Neural cell (in vitro differentiated cells): ENCODE results near the gene UTP20. TPM values are rescaled to one million over a fixed set of nuclear protein-coding genes. Genes with fewer than 3 reads are reported as not detected.

Experiments used
- H2AFZ ChIP-seq: fragments of 200-600, 300-800 bp; sonication (generic), shearing (Covaris generic); 2 replicates; pipeline ENCODE4 v1.6.0; 2014; ENCODE audit warnings: low read depth, mild to moderate bottlenecking, antibody characterized with exemption, low read length, moderate library complexity
- H3F3A ChIP-seq: fragments of 200-600 bp; shearing (Covaris generic); 2 replicates; pipeline ENCODE4 v1.6.1; 2016; ENCODE audit warnings: mild to moderate bottlenecking, moderate library complexity, mixed read lengths, antibody characterized with exemption, low read length; ENCODE audit not compliant: insufficient read depth, poor library complexity, severe bottlenecking
- H3K27ac ChIP-seq: fragments of 200-600, 300-800 bp; sonication (generic), shearing (Covaris generic); 2 replicates; pipeline ENCODE4 v1.5.1; 2014; ENCODE audit warnings: mild to moderate bottlenecking, low read length, moderate library complexity
- H3K27me3 ChIP-seq: fragments of 300-800, 200-600 bp; sonication (generic), shearing (Covaris generic); 2 replicates; pipeline ENCODE4 v1.6.0; 2014; ENCODE audit warnings: mild to moderate bottlenecking, low read depth, low read length, moderate library complexity; ENCODE audit not compliant: insufficient read depth
- H3K36me3 ChIP-seq: fragments of 300-800, 200-600 bp; sonication (generic), shearing (Covaris generic); 2 replicates; pipeline ENCODE4 v1.5.1; 2014; ENCODE audit warnings: mild to moderate bottlenecking, antibody characterized with exemption, low read length, moderate library complexity; ENCODE audit not compliant: insufficient read depth
- H3K4me2 ChIP-seq: fragments of 300-800, 200-600 bp; sonication (generic), shearing (Covaris generic); 2 replicates; pipeline ENCODE4 v1.6.0; 2014; ENCODE audit warnings: mild to moderate bottlenecking, low read length
- H3K4me3 ChIP-seq: fragments of 300-800, 200-600 bp; sonication (generic), shearing (Covaris generic); 2 replicates; pipeline ENCODE4 v1.5.1; 2014; ENCODE audit warnings: mild to moderate bottlenecking, low read length, moderate library complexity
- H3K79me2 ChIP-seq: fragments of 200-600 bp; shearing (Covaris generic); replicated peaks from 2 replicates; pipeline ENCODE4 v1.6.0; 2014; ENCODE audit warnings: mild to moderate bottlenecking, low read length, moderate library complexity; ENCODE audit not compliant: insufficient read depth
- H3K9ac ChIP-seq: fragments of 300-800, 200-600 bp; sonication (generic), shearing (Covaris generic); 2 replicates; pipeline ENCODE4 v1.6.1; 2016; ENCODE audit warnings: mild to moderate bottlenecking, low read length, mixed read lengths
- H3K9me2 ChIP-seq: fragments of 200-600 bp; shearing (Covaris generic); 2 replicates; pipeline ENCODE4 v1.6.1; 2016; ENCODE audit warnings: mild to moderate bottlenecking, low read length, mixed read lengths; ENCODE audit not compliant: insufficient read depth
- H3K9me3 ChIP-seq: fragments of 200-600, 300-800 bp; sonication (generic), shearing (Covaris generic); 2 replicates; pipeline ENCODE4 v1.6.1; 2016; ENCODE audit warnings: mild to moderate bottlenecking, mixed run types, low read length, moderate library complexity, mixed read lengths
- H4K20me1 ChIP-seq: fragments of 200-600 bp; shearing (Covaris generic); 2 replicates; pipeline ENCODE4 v1.6.1; 2016; ENCODE audit warnings: mild to moderate bottlenecking, mixed run types; ENCODE audit not compliant: insufficient read depth
- CTCF ChIP-seq: fragments of 450-650 bp; IDR thresholded peaks from 2 replicates; pipeline ENCODE4 v1.5.1; 2014; ENCODE audit warnings: antibody characterized with exemption, mild to moderate bottlenecking, moderate library complexity; ENCODE audit not compliant: poor library complexity, severe bottlenecking
- EP300 ChIP-seq: fragments of 450-650 bp; conservative IDR thresholded peaks from 2 replicates; pipeline ENCODE4 v1.6.1; 2014; ENCODE audit warnings: antibody characterized with exemption, mild to moderate bottlenecking, moderate library complexity; ENCODE audit not compliant: poor library complexity, severe bottlenecking
- EZH2 ChIP-seq: fragments of 200-600, 300-800 bp; shearing (Covaris generic), sonication (generic); IDR thresholded peaks from 2 replicates; pipeline ENCODE4 v1.6.1; 2014; ENCODE audit warnings: antibody characterized with exemption, low read length, borderline replicate concordance, mild to moderate bottlenecking; ENCODE audit not compliant: insufficient read depth, poor library complexity, severe bottlenecking
- MXI1 ChIP-seq: fragments of 450-650 bp; conservative IDR thresholded peaks from 2 replicates; pipeline ENCODE4 v1.6.1; 2014; ENCODE audit warnings: antibody characterized with exemption, mild to moderate bottlenecking; ENCODE audit not compliant: poor library complexity, severe bottlenecking
- POLR2AphosphoS5 ChIP-seq: IDR thresholded peaks from 2 replicates; pipeline ENCODE4 v1.6.1; 2012
- RAD21 ChIP-seq: fragments of 450-650 bp; conservative IDR thresholded peaks from 2 replicates; pipeline ENCODE4 v1.6.1; 2014; ENCODE audit warnings: antibody characterized with exemption, mild to moderate bottlenecking, moderate library complexity
- SMC3 ChIP-seq: fragments of 450-650 bp; conservative IDR thresholded peaks from 2 replicates; pipeline ENCODE4 v1.6.1; 2014; ENCODE audit warnings: antibody characterized with exemption, mild to moderate bottlenecking, moderate library complexity; ENCODE audit not compliant: poor library complexity
- TAF1 ChIP-seq: IDR thresholded peaks from 2 replicates; pipeline ENCODE4 v1.6.1; 2012; ENCODE audit warnings: low read depth
- polyA plus RNA-seq: library from polyadenylated mRNA; depleted of rRNA; stranded (reverse); fragments of >200 nt; gene quantifications from 2 replicates; pipeline ENCODE4 v1.2.3, GENCODE V29; 2014
- TF ChIP-seq, protein P1 (sequence below): IDR thresholded peaks from 2 replicates; pipeline ENCODE4 v1.6.1; 2012; ENCODE audit warnings: borderline replicate concordance

Gene UTP20
- polyA plus RNA-seq, 1 donor from 2014 or later: 2.6 TPM

- TF ChIP-seq TAF1 (no peak), EZH2 (no peak)
- Histone ChIP-seq H3K79me2 (no peaks in the 10 kb centered on the region), H3K36me3 (no peaks in the 10 kb centered on the region), H4K20me1 (no peaks in the 10 kb centered on the region), H3K27me3 (no peaks in the 10 kb centered on the region), H3K4me3 (no peak overlapping the region), H3K9me3 (no peaks in the 10 kb centered on the region), H3K27ac (no peak overlapping the region), H3K9ac (no peak overlapping the region), H3K4me2 (no peak overlapping the region), H3F3A (no peaks in the 10 kb centered on the region), H2AFZ (no peak overlapping the region), H3K9me2 (no peaks in the 10 kb centered on the region)
Measured at GRCh38 chr12:101238306-101238705, 41.6 kb upstream of the UTP20 start.

- Histone ChIP-seq H3K9ac (no peak overlapping the region), H3K4me3 (no peak overlapping the region), H3K9me3 (no peaks in the 10 kb centered on the region), H3K27ac (no peak overlapping the region), H2AFZ (no peak overlapping the region), H3K36me3 (no peaks in the 10 kb centered on the region), H3K4me2 (no peak overlapping the region), H3K9me2 (no peaks in the 10 kb centered on the region), H4K20me1 (no peaks in the 10 kb centered on the region), H3K79me2 (no peaks in the 10 kb centered on the region), H3F3A (no peaks in the 10 kb centered on the region), H3K27me3 (no peaks in the 10 kb centered on the region)
- TF ChIP-seq, protein P1, sequence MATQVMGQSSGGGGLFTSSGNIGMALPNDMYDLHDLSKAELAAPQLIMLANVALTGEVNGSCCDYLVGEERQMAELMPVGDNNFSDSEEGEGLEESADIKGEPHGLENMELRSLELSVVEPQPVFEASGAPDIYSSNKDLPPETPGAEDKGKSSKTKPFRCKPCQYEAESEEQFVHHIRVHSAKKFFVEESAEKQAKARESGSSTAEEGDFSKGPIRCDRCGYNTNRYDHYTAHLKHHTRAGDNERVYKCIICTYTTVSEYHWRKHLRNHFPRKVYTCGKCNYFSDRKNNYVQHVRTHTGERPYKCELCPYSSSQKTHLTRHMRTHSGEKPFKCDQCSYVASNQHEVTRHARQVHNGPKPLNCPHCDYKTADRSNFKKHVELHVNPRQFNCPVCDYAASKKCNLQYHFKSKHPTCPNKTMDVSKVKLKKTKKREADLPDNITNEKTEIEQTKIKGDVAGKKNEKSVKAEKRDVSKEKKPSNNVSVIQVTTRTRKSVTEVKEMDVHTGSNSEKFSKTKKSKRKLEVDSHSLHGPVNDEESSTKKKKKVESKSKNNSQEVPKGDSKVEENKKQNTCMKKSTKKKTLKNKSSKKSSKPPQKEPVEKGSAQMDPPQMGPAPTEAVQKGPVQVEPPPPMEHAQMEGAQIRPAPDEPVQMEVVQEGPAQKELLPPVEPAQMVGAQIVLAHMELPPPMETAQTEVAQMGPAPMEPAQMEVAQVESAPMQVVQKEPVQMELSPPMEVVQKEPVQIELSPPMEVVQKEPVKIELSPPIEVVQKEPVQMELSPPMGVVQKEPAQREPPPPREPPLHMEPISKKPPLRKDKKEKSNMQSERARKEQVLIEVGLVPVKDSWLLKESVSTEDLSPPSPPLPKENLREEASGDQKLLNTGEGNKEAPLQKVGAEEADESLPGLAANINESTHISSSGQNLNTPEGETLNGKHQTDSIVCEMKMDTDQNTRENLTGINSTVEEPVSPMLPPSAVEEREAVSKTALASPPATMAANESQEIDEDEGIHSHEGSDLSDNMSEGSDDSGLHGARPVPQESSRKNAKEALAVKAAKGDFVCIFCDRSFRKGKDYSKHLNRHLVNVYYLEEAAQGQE: no peak
Measured at GRCh38 chr12:101238800-101239329, 41.0 kb upstream of the UTP20 start.

DNA sequence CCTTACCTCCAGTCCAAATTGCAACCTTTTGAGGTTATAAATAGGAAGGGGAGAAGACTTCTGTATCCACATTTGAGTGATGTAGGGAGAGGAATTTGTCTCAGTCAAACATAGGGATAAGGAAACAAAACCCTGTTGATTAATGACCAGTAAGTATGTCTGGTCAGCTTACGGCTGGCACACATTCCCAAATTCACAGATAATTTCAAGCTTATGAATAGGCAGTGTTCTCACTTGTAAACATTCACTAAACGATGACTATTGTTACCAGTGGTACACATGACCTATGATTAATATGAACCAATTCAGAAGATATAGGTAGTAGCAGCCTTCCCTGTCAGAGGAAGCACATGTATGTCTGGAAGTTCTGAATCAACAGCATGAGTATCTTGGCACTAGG, 36.8 kb upstream of the UTP20 start:
- Histone ChIP-seq H4K20me1 (no peaks in the 10 kb centered on the region), H3K27me3 (no peaks in the 10 kb centered on the region), H3K27ac (no peak overlapping the region), H3K9ac (no peak overlapping the region), H3K4me2 (no peak overlapping the region), H2AFZ (no peak overlapping the region), H3K4me3 (no peak overlapping the region), H3K79me2 (no peaks in the 10 kb centered on the region), H3K9me3 (no peaks in the 10 kb centered on the region), H3K36me3 (no peaks in the 10 kb centered on the region), H3F3A (no peaks in the 10 kb centered on the region), H3K9me2 (no peaks in the 10 kb centered on the region)
- TF ChIP-seq POLR2AphosphoS5: no peak
- no peak for TF ChIP-seq MXI1
- no peak for TF ChIP-seq TAF1
- no peak for TF ChIP-seq RAD21
- TF ChIP-seq CTCF: no peak
- TF ChIP-seq EP300: no peak
- TF ChIP-seq, protein P1: no peak
- TF ChIP-seq SMC3: no peak
- no peak for TF ChIP-seq EZH2
